DMS114 treated with DMSO at 0.1 percent for 48 hours (cell line): ENCODE measurements around the gene PCDHGA1.
"Not testable (repeated sequence)": the region's sequence is repeated elsewhere in the genome, so short reads cannot be mapped to it uniquely, and the experiment has no call there.

ENCODE experiments used
- DNase-seq: peaks from one replicate; lab custom pipeline; 2025; ENCODE audit not compliant: unreplicated experiment; lab: John Stamatoyannopoulos, UW

The PCDHGA1 gene

DNA sequence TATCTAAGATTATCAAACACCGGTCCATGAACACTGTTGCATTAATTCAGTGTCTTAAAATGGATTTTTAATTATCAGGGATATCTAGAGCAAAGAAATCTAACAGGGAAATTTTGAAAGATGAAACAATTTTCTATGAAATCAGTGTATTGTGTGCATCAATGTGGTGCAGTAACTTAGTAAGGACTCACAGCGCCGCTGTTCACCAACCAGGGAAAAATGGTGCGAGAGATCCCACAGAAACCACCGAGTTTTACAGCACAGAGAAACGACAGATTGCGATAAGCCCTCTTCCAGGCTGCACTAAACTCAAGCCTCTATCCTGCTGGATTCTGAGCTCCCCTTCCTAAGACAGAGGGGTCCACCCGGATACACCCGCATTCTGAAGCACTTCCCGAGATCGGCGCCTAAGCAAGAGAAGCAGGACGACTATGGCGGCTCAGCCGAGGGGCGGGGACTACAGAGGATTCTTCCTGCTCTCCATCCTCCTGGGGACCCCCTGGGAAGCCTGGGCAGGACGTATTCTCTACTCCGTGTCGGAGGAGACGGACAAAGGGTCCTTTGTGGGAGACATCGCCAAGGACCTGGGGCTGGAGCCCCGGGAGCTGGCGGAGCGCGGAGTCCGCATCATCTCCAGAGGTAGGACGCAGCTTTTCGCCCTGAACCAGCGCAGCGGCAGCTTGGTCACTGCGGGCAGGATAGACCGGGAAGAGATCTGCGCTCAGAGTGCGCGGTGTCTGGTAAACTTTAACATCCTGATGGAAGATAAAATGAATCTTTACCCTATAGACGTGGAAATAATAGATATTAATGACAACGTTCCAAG, 52.4 kb downstream of the PCDHGA1 start, which contains the start of gene PCDHGA7:
PCDHGA7 (plus strand) TSS at position 274 of the 826 bp plus-strand sequence; CDS start at position 432, 158 bp downstream.
- DNase-seq = no peak

DNA sequence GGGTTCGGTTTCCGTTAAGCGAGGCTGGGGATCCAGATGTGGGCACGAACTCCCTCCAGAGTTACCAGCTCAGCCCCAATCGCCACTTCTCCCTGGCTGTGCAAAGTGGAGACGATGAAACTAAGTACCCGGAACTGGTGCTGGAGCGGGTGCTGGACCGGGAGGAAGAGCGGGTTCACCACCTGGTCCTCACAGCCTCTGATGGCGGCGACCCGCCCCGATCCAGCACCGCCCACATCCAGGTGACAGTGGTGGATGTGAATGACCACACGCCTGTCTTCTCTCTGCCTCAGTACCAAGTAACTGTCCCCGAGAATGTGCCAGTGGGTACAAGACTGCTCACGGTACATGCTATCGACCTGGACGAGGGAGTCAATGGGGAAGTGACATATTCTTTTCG, 53.0 kb downstream of the PCDHGA1 start:
- DNase-seq = no peak

DNA sequence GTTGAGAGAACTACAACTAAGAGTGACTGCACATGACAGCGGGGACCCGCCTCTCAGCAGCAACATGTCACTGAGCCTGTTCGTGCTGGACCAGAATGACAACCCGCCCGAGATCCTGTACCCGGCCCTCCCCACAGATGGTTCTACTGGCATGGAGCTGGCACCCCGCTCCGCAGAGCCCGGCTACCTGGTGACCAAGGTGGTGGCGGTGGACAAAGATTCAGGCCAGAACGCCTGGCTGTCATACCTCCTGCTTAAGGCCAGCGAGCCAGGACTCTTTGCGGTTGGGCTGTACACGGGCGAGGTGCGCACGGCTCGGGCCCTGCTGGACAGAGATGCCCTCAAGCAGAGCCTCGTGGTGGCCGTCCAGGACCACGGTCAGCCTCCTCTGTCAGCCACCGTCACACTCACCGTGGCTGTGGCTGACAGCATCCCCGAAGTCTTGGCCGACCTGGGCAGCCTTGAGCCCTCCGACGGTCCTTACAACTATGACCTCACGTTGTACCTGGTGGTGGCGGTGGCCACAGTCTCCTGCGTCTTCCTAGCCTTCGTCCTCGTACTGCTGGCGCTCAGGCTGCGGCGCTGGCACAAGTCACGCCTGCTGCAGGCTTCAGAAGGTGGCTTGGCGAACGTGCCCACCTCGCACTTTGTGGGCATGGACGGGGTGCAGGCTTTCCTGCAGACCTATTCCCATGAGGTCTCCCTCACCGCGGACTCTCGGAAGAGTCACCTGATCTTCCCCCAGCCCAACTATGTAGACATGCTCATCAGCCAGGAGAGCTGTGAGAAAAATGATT, 54.4 kb downstream of the PCDHGA1 start:
- no peak for DNase-seq

DNA sequence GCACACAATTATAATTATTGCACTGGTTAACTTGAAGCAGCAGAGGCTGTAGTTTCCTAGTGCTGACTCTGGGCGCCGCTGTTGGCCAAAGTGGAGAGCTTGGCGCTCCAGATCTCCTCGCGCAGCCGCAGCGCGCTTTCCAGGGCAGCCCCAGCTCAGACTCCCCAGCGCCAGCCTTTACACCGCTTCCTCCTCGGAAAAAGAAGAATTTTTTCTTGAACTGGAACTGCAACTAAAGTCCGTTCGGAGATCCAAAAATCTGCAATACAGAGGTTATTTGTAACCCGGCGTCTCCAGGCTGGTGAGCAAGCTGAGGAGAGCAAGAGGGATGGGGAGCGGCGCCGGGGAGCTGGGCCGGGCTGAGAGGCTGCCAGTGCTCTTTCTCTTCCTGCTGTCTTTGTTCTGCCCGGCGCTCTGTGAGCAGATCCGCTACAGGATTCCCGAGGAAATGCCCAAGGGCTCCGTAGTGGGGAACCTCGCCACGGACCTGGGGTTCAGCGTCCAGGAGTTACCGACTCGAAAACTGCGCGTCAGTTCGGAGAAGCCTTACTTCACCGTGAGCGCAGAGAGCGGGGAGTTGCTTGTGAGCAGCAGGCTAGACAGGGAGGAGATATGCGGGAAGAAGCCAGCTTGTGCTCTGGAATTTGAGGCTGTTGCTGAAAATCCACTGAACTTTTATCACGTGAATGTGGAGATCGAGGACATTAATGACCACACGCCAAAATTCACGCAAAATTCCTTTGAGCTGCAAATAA, 57.4 kb downstream of the PCDHGA1 start, which contains the start of gene PCDHGB4:
PCDHGB4 (plus strand) TSS at position 142 of the 755 bp plus-strand sequence; CDS start at position 329, 187 bp downstream.
- DNase-seq = not testable (repeated sequence)

DNA sequence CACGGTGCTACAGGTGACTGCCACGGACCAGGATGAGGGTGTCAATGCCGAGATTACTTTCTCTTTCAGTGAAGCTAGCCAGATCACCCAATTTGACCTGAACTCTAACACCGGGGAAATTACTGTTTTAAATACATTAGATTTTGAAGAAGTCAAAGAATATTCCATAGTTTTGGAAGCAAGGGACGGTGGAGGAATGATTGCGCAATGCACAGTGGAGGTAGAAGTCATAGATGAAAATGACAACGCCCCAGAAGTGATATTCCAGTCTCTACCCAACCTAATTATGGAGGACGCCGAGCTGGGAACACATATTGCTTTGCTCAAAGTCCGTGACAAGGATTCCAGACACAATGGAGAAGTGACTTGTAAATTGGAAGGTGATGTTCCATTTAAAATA, 58.3 kb downstream of the PCDHGA1 start:
- no peak for DNase-seq

DNA sequence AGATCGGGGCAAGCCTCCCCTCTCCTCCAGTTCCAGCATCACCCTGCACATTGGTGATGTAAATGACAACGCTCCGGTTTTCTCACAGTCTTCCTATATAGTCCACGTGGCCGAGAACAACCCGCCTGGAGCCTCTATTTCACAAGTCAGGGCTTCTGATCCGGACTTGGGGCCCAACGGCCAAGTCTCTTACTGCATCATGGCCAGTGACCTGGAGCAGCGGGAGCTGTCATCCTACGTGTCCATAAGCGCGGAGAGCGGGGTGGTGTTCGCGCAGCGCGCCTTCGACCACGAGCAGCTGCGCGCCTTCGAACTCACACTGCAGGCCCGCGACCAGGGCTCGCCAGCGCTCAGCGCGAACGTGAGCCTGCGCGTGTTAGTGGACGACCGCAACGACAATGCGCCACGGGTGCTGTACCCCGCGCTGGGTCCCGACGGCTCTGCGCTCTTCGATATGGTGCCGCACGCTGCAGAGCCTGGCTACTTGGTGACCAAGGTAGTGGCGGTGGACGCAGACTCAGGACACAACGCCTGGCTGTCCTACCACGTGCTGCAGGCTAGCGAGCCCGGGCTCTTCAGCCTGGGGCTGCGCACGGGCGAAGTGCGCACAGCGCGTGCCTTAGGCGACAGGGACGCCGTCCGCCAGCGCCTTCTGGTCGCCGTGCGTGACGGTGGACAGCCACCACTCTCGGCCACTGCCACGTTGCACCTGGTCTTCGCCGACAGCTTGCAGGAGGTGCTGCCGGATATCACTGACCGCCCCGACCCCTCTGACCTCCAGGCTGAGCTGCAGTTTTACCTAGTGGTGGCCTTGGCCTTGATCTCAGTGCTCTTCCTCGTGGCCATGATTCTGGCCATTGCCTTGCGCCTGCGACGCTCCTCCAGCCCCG, 59.1 kb downstream of the PCDHGA1 start:
- DNase-seq = no peak

DNA sequence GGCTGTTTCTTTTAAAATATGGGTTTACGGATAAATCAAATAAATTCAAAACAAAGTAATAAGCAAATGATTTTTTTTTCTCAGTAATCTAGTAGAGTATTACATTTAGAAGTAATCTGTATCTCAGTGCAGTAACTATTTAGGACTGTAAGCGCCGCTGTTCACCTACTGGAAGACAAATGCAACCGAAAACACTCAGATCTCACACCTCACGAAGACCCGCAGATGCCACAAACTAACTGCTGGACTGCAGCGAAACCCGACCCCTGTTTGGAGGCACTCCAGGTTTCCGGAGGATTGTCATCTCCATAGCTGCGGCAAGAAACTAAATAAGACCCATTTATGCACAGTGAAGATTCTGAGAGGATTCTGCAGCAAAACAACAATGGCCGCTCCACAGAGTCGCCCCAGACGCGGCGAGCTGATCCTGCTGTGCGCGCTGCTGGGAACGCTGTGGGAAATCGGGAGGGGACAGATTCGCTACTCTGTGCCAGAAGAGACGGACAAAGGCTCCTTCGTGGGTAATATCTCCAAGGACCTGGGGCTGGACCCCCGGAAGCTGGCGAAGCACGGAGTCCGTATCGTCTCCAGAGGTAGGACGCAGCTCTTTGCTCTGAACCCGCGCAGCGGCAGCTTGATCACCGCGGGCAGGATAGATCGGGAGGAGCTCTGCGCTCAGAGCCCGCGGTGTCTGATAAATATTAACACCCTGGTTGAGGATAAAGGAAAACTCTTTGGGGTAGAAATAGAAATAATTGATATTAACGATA, 62.3 kb downstream of the PCDHGA1 start, which contains the start of gene PCDHGA8:
PCDHGA8 (plus strand) TSS at position 205 of the 770 bp plus-strand sequence; CDS start at position 386, 181 bp downstream.
- no peak for DNase-seq

DNA sequence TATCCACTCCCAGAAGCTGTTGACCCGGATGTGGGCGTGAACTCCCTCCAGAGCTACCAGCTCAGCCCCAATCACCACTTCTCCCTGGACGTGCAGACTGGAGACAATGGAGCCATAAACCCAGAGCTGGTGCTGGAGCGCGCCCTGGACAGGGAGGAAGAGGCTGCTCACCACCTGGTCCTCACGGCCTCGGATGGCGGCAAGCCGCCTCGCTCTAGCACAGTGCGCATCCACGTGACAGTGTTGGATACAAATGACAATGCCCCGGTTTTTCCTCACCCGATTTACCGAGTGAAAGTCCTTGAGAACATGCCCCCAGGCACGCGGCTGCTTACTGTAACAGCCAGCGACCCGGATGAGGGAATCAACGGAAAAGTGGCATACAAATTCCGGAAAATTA, 63.0 kb downstream of the PCDHGA1 start:
- no peak for DNase-seq

DNA sequence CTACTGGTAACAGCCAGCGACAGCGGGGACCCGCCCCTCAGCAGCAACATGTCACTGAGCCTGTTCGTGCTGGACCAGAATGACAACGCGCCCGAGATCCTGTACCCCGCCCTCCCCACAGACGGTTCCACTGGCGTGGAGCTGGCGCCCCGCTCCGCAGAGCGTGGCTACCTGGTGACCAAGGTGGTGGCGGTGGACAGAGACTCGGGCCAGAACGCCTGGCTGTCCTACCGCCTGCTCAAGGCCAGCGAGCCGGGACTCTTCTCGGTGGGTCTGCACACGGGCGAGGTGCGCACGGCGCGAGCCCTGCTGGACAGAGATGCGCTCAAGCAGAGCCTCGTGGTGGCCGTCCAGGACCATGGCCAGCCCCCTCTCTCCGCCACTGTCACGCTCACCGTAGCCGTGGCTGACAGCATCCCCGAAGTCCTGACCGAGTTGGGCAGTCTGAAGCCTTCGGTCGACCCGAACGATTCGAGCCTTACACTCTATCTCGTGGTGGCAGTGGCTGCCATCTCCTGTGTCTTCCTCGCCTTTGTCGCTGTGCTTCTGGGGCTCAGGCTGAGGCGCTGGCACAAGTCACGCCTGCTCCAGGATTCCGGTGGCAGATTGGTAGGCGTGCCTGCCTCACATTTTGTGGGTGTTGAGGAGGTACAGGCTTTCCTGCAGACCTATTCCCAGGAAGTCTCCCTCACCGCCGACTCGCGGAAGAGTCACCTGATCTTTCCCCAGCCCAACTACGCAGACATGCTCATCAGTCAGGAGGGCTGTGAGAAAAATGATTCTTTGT, 64.3 kb downstream of the PCDHGA1 start:
- not testable (repeated sequence) for DNase-seq

DNA sequence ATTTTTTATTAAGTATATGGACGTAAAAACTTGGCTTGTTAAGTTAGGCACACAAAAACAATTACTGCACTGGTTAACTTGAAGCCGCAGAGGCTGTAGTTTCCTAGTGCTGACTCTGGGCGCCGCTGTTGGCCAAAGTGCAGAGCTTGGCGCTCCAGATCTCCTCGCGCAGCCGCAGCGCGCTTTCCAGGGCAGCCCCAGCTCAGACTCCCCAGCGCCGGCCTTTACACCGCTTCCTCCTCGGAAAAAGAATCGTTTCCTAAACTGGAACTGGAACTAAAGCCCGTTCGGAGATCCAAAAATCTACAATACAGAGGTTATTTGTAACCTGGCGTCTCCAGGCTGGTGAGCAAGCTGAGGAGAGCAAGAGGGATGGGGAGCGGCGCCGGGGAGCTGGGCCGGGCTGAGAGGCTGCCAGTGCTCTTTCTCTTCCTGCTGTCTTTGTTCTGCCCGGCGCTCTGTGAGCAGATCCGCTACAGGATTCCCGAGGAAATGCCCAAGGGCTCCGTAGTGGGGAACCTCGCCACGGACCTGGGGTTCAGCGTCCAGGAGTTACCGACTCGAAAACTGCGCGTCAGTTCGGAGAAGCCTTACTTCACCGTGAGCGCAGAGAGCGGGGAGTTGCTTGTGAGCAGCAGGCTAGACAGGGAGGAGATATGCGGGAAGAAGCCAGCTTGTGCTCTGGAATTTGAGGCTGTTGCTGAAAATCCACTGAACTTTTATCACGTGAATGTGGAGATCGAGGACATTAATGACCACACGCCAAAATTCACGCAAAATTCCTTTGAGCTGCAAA, 67.6 kb downstream of the PCDHGA1 start, which contains the start of gene PCDHGB5:
PCDHGB5 (plus strand) TSS at position 192 of the 796 bp plus-strand sequence; CDS start at position 373, 181 bp downstream.
- DNase-seq = not testable (repeated sequence)

DNA sequence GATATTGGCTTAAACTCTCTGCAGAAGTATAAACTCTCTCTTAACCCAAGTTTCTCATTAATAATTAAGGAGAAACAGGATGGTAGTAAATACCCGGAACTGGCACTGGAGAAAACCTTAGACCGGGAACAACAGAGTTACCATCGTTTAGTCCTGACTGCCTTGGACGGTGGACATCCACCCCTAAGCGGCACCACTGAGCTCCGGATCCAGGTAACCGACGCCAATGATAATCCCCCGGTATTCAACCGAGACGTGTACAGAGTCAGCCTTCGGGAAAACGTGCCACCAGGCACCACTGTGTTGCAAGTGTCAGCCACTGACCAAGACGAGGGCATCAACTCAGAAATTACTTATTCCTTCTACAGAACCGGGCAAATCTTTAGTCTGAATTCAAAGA, 68.3 kb downstream of the PCDHGA1 start:
- no peak for DNase-seq

DNA sequence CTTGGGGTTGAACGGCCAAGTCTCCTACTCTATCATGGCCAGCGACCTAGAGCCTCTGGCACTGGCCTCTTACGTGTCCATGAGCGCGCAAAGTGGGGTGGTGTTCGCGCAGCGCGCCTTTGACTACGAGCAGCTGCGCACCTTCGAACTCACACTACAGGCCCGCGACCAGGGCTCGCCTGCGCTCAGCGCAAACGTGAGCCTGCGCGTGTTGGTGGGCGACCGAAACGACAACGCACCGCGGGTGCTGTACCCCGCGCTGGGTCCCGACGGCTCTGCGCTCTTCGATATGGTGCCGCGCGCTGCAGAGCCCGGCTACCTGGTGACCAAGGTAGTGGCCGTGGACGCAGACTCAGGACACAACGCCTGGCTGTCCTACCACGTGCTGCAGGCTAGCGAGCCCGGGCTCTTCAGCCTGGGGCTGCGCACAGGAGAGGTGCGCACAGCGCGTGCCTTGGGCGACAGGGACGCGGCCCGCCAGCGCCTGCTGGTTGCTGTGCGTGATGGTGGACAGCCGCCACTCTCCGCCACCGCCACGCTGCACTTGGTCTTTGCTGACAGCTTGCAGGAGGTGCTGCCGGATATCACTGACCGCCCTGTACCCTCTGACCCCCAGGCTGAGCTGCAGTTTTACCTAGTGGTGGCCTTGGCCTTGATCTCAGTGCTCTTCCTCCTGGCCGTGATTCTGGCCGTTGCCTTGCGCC, 69.4 kb downstream of the PCDHGA1 start:
- no peak for DNase-seq

DNA sequence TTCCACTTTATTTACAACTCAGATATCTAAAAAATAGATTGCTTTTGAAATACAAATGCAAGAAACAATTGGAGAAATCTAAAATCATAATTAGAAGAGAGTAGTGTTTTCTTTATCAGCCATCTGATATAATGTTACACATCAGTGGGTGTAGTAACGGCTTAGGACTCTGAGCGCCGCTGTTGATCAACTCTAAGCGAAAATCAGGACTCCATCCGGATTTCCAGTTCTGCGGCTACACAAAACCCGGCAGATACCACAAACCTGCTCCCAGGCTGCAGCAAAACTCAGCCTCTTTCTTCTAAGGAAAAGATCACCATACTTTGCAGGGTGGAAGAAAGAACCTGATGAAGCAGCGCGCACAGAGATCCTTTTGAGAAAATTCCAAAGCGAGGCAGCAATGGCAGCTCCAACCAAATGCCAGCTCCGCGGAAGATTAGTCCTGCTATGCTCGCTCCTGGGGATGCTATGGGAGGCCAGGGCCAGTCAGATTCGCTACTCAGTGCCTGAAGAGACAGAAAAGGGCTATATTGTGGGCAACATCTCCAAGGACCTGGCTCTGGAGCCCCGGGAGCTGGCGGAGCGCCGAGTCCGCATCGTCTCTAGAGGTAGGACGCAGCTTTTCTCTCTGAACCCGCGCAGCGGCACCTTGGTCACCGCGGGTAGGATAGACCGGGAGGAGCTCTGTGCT, 72.4 kb downstream of the PCDHGA1 start, which contains the start of gene PCDHGA9:
PCDHGA9 (plus strand) TSS at position 226 of the 691 bp plus-strand sequence; CDS start at position 401, 175 bp downstream.
- DNase-seq = no peak

DNA sequence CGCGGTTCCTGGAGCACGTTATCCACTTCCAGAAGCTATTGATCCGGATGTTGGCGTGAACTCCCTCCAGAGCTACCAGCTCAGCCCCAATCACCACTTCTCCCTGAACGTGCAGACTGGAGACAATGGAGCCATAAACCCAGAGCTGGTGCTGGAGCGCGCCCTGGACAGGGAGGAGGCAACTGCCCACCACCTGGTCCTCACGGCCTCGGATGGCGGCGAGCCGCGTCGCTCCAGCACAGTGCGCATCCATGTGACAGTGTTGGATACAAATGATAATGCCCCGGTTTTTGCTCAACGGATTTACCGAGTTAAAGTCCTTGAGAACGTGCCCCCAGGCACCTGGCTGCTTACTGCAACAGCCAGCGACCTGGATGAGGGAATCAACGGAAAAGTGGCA, 73.1 kb downstream of the PCDHGA1 start:
- no peak for DNase-seq

DNA sequence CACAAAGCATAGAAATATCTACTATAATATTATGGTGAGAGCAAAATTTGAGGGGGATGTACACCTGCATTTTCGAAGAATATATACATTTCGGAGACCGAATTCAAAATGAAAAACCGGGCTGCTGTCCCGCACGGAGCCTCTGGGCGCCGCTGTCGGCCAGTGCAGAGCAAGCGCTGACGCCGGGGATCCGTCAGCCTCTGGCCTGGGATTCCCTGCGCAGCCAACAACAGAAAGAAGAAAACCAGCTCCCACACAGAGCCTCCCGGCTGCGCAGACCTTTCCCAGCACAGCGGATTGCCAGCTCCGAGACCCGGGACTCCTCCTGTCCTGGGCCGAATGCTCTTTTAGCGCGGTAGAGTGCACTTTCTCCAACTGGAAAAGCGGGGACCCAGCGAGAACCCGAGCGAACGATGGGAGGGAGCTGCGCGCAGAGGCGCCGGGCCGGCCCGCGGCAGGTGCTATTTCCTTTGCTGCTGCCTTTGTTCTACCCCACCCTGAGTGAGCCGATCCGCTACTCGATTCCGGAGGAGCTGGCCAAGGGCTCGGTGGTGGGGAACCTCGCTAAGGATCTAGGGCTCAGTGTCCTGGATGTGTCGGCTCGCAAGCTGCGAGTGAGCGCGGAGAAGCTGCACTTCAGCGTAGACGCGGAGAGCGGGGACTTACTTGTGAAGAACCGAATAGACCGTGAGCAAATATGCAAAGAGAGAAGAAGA, 77.6 kb downstream of the PCDHGA1 start, which contains the start of gene PCDHGB6:
PCDHGB6 (plus strand) TSS at position 232 of the 716 bp plus-strand sequence; CDS start at position 414, 182 bp downstream.
- not testable (repeated sequence) for DNase-seq
